Epidermal melanocyte (primary cell): Measurements from ENCODE around the gene ACSL1.

Source experiments
- DNase-seq: peaks from one replicate; pipeline ENCODE4 v3.0.0; 2011; ENCODE audit warnings: low spot score; ENCODE audit not compliant: insufficient read length

Gene ACSL1, protein sequence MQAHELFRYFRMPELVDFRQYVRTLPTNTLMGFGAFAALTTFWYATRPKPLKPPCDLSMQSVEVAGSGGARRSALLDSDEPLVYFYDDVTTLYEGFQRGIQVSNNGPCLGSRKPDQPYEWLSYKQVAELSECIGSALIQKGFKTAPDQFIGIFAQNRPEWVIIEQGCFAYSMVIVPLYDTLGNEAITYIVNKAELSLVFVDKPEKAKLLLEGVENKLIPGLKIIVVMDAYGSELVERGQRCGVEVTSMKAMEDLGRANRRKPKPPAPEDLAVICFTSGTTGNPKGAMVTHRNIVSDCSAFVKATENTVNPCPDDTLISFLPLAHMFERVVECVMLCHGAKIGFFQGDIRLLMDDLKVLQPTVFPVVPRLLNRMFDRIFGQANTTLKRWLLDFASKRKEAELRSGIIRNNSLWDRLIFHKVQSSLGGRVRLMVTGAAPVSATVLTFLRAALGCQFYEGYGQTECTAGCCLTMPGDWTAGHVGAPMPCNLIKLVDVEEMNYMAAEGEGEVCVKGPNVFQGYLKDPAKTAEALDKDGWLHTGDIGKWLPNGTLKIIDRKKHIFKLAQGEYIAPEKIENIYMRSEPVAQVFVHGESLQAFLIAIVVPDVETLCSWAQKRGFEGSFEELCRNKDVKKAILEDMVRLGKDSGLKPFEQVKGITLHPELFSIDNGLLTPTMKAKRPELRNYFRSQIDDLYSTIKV

DNA sequence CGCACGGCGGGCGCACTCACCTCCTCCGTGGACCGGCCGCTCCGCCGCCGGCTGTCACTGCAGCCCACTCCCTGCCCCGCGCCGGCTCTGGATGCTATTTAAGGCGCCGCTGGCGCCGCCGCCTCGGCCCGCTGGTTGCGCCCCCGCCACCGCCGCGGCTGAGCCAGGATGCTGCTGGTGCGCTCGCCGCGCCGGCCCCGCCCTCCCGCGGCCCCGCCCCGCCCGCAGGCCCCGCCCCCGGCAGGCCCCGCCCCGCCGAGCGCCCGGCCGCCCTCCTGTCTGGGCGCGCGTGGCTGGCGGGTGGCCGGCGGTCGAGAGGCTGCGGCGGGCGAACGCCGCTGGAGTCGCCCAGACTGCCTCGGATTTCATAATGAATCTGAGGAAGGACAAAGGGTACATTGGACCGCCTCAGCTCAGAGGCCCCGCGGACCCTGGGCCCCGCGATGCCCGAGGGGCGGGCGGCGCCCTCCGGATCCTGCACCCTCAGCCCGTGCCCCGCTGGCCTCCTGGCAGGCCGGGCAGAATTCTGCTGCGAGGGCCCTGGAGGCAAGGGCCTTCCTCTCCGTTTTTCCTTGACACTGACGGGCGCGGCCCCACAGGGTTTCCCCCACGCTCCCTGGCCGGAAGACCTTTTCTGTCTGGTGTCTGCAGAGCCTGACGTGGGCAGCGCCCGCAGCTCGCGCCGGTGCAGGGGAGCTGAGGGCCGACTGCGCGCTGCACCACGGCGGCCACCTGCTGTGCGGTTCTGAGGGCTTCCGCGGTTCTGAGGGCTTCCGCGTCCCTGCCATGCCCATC is at the start of gene ACSL1:
Gene ACSL1 (minus strand): TSS at position 73 of the 795 bp plus-strand sequence. CDS start 22,454 bp downstream, outside the sequence.
- DNase-seq: peak; percentile 73

- no peak for DNase-seq
Measured at GRCh38 chr4:184873054-184873453, 47.3 kb upstream of the ACSL1 start.

DNA sequence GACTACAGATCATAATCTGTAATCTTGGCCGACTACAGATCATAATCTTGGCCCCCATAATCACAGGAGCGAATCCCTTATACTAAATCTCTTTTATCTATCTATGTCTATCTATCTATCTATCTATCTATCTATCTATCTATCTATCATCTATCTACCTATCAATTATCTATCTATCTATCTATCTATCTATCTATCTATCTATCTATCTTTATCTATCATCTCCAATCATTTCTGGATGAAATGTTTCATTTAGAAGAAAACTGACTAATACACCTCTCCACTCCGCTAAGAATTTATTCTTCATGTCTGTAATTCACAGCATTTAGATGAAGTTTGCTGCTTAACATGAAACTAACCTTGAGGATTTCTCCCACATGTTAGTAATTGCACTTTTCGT is 45.0 kb upstream of the ACSL1 start:
- no peak for DNase-seq

- DNase-seq: no peak
Measured at GRCh38 chr4:184868623-184869022, 42.9 kb upstream of the ACSL1 start.

- DNase-seq: no peak
Measured at GRCh38 chr4:184863916-184864315, 38.1 kb upstream of the ACSL1 start.

DNA sequence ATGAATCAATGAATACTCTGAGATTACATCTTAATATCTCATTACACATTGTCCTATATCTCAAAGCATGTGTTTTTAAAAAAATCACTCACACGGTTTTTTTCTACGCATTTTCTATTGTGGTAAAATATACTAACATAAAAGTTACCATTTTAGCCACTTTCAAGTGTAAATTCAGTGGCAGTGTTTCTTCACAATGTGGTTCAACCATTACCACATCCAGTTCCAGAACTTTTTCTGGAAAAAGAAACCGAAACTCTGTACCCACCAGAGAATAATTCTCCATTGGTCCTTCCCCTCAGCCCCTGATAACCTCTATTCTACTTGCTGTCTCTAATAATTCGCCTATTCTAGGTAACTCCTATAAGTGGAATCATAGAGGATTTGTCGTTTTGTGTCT is 35.3 kb upstream of the ACSL1 start:
- DNase-seq: no peak

DNA sequence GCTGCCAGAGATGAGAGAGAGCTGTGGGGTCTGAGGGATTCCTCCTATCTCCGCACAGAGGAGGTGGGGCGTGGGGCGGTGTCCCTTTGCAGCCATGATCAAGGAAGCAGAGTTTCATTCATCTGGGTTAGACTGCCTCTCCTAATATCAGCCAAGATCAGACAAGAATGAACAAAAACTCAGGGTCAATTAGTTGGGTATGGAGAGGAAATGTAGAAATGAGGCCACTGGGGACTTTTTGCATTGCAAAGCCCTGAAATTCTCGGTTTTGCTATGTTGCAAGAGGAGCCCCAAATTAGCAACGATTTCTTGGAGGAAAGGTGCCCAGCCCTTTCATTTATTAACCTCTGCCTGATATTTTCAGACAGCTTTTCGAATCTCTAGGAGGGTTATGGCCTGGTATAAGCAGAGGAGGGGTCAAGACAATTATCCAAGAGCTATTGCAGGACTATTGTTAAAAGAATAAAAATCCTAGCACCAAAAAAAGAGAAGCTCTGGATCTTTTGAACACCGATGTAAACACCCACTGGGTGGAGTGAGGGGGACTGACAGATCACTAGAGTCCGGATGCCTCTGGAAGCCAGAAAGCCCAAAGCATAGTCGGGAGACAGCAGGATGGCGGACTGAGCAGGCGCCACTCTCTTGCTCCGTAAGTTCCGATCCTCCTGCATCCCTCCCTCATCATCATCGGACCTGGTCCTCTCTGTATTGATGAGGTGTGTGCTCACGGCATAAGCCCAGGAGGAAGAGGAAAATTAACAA is 34.4 kb upstream of the ACSL1 start:
- DNase-seq: no peak

GRCh38 chr4:184857441-184858121 is 31.8 kb upstream of the ACSL1 start:
- DNase-seq: no peak

- no peak for DNase-seq
Measured at GRCh38 chr4:184856277-184856609, 30.5 kb upstream of the ACSL1 start.

GRCh38 chr4:184854673-184855072 is 28.9 kb upstream of the ACSL1 start:
- no peak for DNase-seq

DNA sequence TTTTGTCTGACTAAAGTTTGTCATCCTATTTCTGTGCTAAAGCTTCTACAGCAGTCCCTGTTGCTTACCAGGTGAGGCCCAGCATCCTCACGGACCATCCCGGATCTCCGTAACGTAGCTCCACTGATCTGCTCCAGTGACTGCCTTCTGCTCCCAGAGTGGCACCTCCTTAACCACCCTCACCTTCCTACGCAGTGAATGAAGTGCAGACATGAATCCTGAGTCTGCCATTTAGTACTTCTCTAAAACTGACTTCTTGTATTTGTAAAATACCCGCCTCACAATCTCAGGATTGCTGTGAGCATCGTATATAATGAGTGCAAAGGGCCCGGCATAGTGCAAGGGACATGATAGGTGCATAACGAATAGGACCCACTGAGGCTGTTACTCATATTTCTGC is 27.7 kb upstream of the ACSL1 start:
- no peak for DNase-seq

GRCh38 chr4:184851886-184852285 is 26.1 kb upstream of the ACSL1 start:
- DNase-seq: no peak

GRCh38 chr4:184851200-184851541 is 25.4 kb upstream of the ACSL1 start:
- DNase-seq: no peak

GRCh38 chr4:184850431-184851199 is 24.8 kb upstream of the ACSL1 start:
- DNase-seq: no peak

GRCh38 chr4:184850018-184850417 is 24.2 kb upstream of the ACSL1 start:
- DNase-seq: no peak

DNA sequence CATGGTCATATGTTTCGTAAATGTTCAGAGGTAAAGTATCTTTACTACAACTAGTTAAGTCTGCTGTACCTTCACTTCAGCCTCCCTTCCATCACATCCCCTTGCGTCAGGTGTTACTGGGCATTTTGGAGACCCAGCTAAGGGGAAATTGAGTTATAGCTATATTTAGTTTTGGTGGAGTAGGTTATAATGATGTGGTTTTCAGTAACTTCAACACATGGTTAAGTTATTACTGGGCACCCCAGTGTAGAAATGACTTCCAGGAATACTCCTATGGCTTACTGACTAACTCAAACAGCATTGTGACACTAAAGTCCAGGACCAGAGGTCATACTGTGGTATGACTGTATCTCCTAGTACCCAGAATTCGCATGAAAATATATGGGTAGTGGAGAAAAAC is 23.4 kb upstream of the ACSL1 start:
- no peak for DNase-seq

- no peak for DNase-seq
Measured at GRCh38 chr4:184848510-184848909, 22.7 kb upstream of the ACSL1 start.

DNA sequence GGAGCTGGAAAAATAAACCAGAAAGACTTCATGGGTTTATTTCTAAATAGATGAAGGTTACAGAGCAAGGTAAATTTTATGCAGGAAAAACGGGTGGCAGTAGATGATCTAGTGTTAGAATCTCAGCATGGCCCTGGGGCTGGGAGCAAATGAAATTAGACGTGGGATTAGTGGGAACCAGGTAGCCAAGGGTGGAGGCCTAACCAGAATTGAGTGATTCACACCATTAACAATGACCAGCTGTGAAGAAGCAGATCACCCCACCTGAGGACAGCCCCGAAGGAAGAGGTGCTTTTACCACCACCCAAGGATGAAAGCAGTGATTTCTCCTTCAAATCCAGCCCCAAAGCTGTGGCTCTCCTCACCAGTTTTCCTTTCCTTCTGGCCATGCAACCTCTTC is 20.8 kb upstream of the ACSL1 start:
- no peak for DNase-seq

DNA sequence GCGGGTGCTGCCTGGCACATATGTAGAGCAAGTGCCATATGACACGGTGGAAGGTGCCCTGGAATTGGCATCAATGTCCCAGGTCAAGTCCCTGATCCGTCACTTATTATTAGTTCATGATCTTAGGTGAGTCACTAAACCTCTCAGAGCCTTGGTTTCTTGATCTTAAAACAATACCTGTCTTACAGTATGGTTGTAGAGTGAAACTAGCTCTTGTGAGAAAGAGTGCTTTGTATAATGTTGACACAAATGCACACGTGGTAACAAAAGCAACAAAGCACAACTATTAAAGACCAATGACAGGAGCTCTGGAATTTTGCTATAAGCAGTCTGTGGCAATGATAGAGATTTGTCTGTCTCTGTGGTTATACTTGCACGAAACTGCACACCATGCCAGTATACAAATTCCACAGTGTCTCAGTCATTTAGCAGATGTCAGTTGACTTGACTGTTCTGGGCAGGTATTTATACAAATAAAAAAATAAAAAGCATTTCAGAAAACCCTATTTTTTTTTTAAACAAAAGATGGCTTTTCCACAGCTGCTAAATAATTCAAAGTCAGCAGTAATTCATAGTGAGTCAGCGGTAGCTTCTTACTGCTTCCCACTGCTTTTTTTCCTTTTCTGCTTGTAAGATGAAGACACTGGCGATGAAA is 19.7 kb upstream of the ACSL1 start:
- peak; percentile 24 for DNase-seq

- no peak for DNase-seq
Measured at GRCh38 chr4:184844742-184845141, 19.0 kb upstream of the ACSL1 start.
